Measurements from ENCODE around the gene NRG3. TPM values are rescaled to one million over a fixed set of nuclear protein-coding genes. Genes with fewer than 3 reads are reported as not detected.

NRG3 gene
- total RNA-seq, 6 donors from 2014 or later, result 0.44 to 2.7 (median 1.5) TPM; not detected in 1

DNA sequence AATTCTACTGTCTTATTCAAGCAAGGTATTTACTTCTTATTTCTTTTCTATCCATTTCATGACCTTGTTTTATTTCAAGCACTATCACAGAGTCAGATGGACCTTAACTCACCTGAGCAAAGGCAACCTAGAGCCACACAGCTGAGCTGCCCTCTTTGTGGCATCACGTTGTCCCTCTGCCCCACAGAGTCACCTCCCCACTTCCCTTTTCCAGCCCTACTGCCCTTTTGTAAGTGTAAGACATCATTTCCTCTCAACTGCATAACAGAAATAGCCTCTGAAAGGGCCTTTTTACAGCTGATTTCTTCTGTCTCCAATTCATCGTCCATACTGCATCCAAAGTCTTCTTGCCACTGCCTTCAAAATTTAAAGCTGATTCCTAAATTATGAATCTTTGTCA is 946.0 kb downstream of the NRG3 start:
- Histone ChIP-seq H3K4me1 (no peaks in the 10 kb centered on the region), H3K36me3 (no peaks in the 10 kb centered on the region), H3K27ac (no peak overlapping the region), H3K4me3 (no peak overlapping the region), H3K27me3 (no peaks in the 10 kb centered on the region), H3K9me3 (no peaks in the 10 kb centered on the region)
- WGBS, 2 donors, result 50 to 55% methylated on average over 2 of the region's 2 CpGs
- TF ChIP-seq EP300 (IDR thresholded peaks at IDR 0.05), result no peak
- TF ChIP-seq, protein P1, sequence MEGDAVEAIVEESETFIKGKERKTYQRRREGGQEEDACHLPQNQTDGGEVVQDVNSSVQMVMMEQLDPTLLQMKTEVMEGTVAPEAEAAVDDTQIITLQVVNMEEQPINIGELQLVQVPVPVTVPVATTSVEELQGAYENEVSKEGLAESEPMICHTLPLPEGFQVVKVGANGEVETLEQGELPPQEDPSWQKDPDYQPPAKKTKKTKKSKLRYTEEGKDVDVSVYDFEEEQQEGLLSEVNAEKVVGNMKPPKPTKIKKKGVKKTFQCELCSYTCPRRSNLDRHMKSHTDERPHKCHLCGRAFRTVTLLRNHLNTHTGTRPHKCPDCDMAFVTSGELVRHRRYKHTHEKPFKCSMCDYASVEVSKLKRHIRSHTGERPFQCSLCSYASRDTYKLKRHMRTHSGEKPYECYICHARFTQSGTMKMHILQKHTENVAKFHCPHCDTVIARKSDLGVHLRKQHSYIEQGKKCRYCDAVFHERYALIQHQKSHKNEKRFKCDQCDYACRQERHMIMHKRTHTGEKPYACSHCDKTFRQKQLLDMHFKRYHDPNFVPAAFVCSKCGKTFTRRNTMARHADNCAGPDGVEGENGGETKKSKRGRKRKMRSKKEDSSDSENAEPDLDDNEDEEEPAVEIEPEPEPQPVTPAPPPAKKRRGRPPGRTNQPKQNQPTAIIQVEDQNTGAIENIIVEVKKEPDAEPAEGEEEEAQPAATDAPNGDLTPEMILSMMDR (IDR thresholded peaks at IDR 0.05), result no peak
- TF ChIP-seq POLR2AphosphoS5 (IDR thresholded peaks at IDR 0.05), result no peak
- no peak for TF ChIP-seq POLR2A (IDR thresholded peaks at IDR 0.05)
- DNase-seq (no peak), ATAC-seq (ENCODE audit: low FRiP score in 2 of 2) (no peak)

DNA sequence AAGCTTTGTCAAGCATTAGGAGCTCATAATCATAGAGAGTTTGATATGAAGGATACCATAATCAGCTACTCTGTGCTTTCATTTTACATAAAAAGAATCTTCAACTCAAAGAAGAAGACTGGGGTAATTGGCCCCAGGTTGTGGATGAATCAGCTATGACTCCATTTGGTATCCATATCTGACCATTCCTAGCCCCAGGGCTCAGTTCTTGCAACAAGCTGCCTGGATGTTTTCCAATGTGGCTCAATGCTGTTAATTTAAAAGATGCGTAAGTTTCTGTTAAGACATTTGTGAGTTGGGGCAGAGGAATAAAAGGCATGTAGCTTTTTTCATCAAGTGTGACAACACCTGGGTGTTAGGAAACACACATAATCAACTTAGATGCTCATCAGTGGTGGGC is 951.1 kb downstream of the NRG3 start:
- 100% methylated on average over 1 of the region's 1 CpG for WGBS, 2 donors
- H3K27ac ChIP-seq, result no peak overlapping the region
- no peak for ATAC-seq (ENCODE audit: low FRiP score in 2 of 2)
- no peaks in the 10 kb centered on the region for H3K27me3 ChIP-seq
- no peaks in the 10 kb centered on the region for H3K36me3 ChIP-seq
- DNase-seq, result no peak
- H3K9me3 ChIP-seq, result no peaks in the 10 kb centered on the region
- no peaks in the 10 kb centered on the region for H3K4me1 ChIP-seq
- no peak overlapping the region for H3K4me3 ChIP-seq
- no peak for TF ChIP-seq POLR2AphosphoS5 (IDR thresholded peaks at IDR 0.05)
- TF ChIP-seq, protein P1 (IDR thresholded peaks at IDR 0.05), result no peak
- TF ChIP-seq POLR2A (IDR thresholded peaks at IDR 0.05), result no peak
- TF ChIP-seq EP300 (IDR thresholded peaks at IDR 0.05), result no peak

GRCh38 chr10:82827901-82828300 is 952.9 kb downstream of the NRG3 start:
- Histone ChIP-seq H3K27ac (no peak overlapping the region), H3K4me3 (no peak overlapping the region), H3K36me3 (no peaks in the 10 kb centered on the region), H3K27me3 (no peaks in the 10 kb centered on the region), H3K9me3 (no peaks in the 10 kb centered on the region), H3K4me1 (no peaks in the 10 kb centered on the region)
- ATAC-seq (ENCODE audit: low FRiP score in 2 of 2) (no peak), DNase-seq (no peak)
- no peak for TF ChIP-seq POLR2A (IDR thresholded peaks at IDR 0.05)
- no peak for TF ChIP-seq EP300 (IDR thresholded peaks at IDR 0.05)
- TF ChIP-seq, protein P1 (IDR thresholded peaks at IDR 0.05), result no peak
- TF ChIP-seq POLR2AphosphoS5 (IDR thresholded peaks at IDR 0.05), result no peak
- 66 to 79% methylated on average over 4 of the region's 4 CpGs for WGBS, 2 donors

GRCh38 chr10:82847242-82847641 is 972.2 kb downstream of the NRG3 start:
- Histone ChIP-seq H3K4me3 (no peak overlapping the region), H3K27me3 (no peaks in the 10 kb centered on the region), H3K4me1 (no peaks in the 10 kb centered on the region), H3K9me3 (no peaks in the 10 kb centered on the region), H3K27ac (no peak overlapping the region), H3K36me3 (no peaks in the 10 kb centered on the region)
- DNase-seq, result no peak
- TF ChIP-seq POLR2A (IDR thresholded peaks at IDR 0.05) (no peak), EP300 (IDR thresholded peaks at IDR 0.05) (no peak), POLR2AphosphoS5 (IDR thresholded peaks at IDR 0.05) (no peak)
- TF ChIP-seq, protein P1 (IDR thresholded peaks at IDR 0.05), result no peak
- no peak for ATAC-seq (ENCODE audit: low FRiP score in 2 of 2)
- 88 to 90% methylated on average over 3 of the region's 3 CpGs for WGBS, 2 donors

GRCh38 chr10:82850191-82850590 is 975.2 kb downstream of the NRG3 start:
- WGBS, 2 donors, result 73 to 79% methylated on average over 4 of the region's 4 CpGs

More at GRCh38 chr10:82850191-82850590, 975.2 kb downstream of the NRG3 start:
- H3K36me3 ChIP-seq, result no peaks in the 10 kb centered on the region
- H3K4me3 ChIP-seq, result no peak overlapping the region
- no peaks in the 10 kb centered on the region for H3K4me1 ChIP-seq
- H3K27me3 ChIP-seq, result no peaks in the 10 kb centered on the region
- no peak for DNase-seq
- ATAC-seq (ENCODE audit: low FRiP score in 2 of 2), result no peak
- H3K9me3 ChIP-seq, result no peaks in the 10 kb centered on the region
- no peak for TF ChIP-seq POLR2AphosphoS5 (IDR thresholded peaks at IDR 0.05)
- no peak for TF ChIP-seq EP300 (IDR thresholded peaks at IDR 0.05)
- no peak for TF ChIP-seq POLR2A (IDR thresholded peaks at IDR 0.05)
- TF ChIP-seq, protein P1 (IDR thresholded peaks at IDR 0.05), result no peak
- H3K27ac ChIP-seq, result no peak overlapping the region

Measured in upper lobe of left lung (tissue), 6 donors.